ENCODE results near the gene RUVBL2.
A peak's percentile ranks its signal among the peaks of the same experiment; 100 is the strongest.

The RUVBL2 gene

GRCh38 chr19:48989701-48990291 is 3.9 kb upstream of the RUVBL2 start:
- no peak for ATAC-seq

- no peak for ATAC-seq
Observed at GRCh38 chr19:48990400-48990799, 3.3 kb upstream of the RUVBL2 start.

DNA sequence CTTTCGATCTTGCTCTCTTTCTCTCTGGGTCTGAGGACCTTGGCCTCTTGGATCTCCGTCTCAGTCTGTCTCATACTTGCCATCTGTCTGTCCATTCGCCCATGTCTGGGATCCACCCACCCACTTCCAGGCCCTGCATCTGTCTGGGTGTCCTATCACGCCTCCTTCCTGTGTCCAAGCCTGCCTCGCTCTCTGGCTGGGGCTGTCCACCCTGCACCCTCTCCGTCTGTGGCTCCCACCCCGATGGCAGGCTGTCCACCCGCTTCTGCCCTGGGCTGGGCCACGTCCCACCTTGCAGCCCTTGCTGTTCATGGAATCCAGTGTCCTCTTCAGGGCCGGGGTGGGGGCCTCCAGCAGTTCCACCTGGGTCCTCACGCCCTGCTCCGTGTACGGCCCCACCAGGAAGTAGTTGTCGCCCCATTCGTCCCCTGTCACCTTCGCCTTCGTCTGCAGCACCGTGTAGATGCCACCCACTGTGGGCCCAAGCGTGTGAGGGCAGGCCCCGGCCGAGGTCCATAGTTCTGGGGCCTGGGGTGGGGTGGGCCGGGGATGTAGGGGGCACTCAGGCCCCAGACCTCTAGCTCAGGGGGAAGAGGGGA is 2.6 kb upstream of the RUVBL2 start:
- ATAC-seq, result no peak

GRCh38 chr19:48991873-48992580 is 1.7 kb upstream of the RUVBL2 start:
- ATAC-seq, result no peak

DNA sequence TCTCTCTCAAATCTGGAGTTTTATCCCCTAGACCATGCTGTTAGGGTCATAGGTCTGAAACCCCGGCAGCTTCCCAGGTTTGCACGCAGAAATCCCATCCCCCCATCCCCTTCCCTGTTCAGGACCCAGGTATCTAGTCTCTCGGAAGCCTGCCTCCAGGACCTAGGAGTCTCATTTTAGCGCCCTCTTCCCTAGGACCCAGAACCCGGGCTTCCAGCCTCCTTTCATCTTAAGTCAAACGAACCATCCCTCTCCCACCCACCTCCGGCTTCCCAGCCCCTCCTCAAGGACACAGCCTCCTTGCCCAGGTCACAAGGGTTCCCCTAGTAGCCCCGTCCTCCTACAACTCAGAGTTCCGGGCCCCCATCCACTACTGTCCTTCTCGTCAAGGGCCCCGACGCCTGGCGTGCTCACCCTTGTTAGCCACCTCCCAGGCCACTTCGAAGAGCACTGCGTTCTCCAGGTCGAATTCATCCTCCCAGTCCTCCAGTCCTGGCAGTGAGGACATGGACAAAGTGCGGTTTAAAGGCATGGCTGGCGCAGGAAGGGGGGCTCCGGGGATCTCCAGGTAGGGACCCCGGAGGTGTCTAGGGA is 1.0 kb upstream of the RUVBL2 start:
- no peak for ATAC-seq

DNA sequence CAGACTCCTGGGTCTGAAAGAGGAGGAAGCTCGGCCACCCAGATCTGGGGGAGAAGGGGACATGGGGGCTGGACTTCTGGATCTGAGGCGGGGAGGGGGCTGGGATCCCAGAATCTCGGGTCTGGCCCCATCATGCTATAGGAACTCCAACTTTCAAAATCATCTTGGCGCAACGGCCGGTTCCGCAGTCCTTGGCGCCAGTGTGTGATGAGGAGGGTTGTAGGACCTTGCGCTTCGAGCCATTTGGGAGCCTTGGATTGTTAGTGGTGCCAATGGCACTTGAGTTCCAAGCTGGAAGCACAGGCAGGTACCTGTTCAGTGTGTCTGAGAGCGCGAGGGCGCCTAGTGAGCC is 324 bp downstream of the RUVBL2 start:
- no peak for ATAC-seq

DNA sequence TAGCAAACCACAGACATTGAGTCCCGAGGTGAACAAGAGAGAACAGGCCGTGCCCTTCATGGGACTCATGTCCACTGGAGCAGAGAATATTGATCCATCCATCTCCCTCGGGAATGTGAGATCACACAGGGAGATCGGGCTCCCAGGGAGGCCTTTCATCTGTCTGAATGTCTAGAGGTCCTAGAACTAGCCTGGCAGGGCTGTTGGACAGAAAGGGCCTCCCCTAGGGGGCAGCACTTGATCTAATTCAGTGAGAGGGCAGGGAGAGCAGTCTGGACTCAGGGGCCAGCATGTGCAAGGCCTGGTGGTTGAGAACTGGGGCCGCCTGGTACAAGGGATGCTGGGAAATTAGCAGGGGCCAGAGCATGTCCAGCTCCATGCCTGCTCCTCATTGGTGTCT is 4.3 kb downstream of the RUVBL2 start:
- ATAC-seq, result no peak

DNA sequence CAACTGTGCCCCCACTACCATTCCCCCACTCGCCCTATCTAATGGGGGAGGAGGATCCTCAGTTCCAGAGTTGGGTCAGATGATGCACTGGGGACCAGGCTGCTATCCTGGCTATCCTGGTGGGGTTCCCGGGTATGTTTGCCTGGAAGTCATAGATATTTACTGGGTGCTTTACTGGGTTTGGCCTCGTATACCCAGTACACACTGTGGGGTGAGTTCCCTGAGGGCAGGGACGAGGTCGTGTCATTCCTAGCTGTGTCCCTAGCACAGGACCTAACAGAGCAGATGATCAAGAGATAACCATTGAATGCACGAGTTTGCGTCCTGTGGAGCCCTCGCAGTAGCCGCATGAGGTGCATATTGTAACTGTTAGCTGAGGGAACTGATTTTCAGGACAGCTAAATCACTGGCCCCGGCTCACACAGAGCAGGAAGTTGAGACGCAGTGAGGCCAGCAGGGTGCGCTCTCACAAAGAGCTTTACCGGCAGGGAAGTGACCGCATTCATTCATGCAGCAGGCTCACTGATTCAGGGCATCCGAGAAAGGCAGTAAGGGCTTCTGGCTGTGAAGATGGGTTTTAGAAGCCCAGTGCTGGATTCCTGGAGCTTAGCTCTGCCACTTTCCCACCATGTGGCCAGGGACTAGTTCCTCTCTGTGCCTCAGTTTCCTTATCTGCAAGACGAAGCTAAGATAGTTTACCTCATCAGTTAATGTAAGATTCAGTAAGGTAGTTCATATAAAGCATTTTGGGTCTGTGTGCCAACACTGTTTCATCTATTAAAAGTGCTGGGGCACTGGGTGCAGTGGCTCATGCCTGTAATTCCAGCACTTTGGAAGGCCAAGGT is 6.0 kb downstream of the RUVBL2 start:
- ATAC-seq, result peak; percentile 77 to 86

- no peak for ATAC-seq
Observed at GRCh38 chr19:49004133-49004532, 10.4 kb downstream of the RUVBL2 start.

DNA sequence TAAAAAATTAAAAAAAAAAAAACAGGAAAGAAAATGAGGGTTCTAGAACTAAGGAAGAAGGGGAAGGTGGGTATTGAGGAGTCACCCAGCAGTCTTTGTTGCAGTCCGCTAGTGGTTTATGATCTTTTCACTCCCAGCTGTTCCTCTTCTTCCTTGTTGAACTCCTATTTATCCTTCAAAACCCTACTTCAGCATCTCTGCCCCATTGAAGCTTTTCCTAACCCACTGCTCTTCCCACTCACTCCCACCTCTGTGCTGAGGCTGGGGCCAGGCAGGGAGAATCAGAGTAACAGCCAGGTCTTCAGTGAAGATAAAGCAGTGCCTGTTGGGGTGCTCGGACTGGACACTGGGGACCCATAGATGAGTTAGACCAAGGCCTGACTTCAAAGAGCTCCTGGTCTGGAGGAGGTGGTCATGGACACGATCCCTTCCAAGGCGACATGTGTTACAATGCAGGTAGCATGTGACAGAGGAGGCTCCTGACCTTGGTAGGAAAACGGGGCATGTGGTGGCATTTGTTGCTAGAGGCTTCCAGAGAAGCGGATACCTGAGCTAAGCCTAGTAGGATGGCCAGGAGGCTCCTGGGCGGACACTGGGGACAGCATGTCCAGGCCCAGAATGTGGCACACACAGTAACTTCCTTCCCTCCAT is 11.4 kb downstream of the RUVBL2 start:
- ATAC-seq, result no peak

GRCh38 chr19:49006905-49007304 is 13.2 kb downstream of the RUVBL2 start:
- ATAC-seq, result no peak

DNA sequence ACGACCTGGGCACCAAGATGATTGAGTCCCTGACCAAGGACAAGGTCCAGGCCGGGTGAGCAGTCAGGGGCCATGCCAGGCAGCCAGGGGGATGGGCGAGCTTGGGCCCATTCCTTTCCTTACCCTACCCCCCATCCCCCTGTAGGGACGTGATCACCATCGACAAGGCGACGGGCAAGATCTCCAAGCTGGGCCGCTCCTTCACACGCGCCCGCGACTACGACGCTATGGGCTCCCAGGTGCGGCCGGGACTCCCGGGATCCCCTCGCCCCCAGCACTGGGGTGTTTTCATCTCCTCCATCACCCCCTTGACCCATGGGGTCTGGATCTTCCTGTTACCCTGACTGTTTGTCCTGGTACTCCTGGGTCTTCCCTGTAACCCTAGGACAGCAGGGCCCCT is 16.1 kb downstream of the RUVBL2 start:
- no peak for ATAC-seq

DNA sequence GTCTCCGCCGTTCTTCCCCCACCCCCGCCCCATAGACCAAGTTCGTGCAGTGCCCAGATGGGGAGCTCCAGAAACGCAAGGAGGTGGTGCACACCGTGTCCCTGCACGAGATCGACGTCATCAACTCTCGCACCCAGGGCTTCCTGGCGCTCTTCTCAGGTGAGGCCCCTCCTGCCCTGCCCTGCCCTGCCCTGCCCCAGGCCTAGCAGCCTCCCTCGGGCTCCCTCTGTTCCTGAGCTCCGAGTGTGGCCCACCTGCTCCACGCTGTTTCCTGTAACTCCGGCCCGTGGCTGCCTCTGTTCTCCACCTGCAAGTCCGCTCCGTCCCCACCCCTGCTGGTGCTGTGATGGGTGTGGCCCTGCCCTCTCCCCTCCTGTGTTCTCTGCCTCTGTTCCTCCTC is 16.8 kb downstream of the RUVBL2 start:
- no peak for ATAC-seq

- no peak for ATAC-seq
Observed at GRCh38 chr19:49011194-49011593, 17.5 kb downstream of the RUVBL2 start.

- ATAC-seq, result no peak
Observed at GRCh38 chr19:49014123-49014869, 20.6 kb downstream of the RUVBL2 start.

GRCh38 chr19:49014870-49015255 is 21.2 kb downstream of the RUVBL2 start:
- no peak for ATAC-seq

DNA sequence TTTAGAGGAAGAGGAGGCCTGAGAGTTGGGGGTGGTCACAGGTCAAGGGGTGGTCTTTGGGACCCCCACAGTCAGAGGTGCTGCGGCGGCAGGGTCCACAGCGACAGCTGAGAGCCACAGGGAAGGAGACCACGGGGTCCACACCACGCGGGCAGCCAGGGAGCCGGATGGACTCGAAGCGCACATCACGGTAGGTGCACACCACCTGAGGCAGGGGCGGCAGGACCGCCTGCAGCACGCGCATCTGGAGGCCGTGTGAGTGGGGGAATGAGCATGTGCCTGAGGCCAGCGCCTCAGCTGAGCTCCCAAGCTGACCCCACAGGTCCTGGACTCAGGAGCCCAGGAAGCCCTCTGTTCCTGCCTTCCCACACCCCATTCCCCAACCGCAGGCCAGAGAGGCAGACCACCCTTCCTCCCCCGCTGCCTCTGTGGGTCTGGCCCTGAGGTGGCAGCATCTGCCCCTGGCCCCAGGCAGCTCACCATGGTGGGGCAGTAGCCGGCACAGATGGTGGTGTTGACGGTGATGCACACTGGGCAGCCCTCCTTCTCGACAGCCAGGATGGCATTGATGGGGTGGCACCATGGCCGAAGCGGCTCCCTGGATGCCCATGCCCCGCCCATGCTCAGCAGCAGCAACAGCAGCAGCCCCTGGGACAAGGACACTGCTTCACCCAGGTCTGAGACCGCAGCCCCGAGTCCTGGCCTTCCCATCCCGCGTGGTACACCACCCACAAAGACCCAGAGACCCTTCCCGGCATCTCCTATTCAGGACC is 22.6 kb downstream of the RUVBL2 start:
- ATAC-seq, result no peak

- no peak for ATAC-seq
Observed at GRCh38 chr19:49017041-49017665, 23.5 kb downstream of the RUVBL2 start, which contains the start of gene LHB. Gene LHB, minus strand, starts transcription at chr19:49017091. Its CDS starts 10 bp downstream, at chr19:49017081.

DNA sequence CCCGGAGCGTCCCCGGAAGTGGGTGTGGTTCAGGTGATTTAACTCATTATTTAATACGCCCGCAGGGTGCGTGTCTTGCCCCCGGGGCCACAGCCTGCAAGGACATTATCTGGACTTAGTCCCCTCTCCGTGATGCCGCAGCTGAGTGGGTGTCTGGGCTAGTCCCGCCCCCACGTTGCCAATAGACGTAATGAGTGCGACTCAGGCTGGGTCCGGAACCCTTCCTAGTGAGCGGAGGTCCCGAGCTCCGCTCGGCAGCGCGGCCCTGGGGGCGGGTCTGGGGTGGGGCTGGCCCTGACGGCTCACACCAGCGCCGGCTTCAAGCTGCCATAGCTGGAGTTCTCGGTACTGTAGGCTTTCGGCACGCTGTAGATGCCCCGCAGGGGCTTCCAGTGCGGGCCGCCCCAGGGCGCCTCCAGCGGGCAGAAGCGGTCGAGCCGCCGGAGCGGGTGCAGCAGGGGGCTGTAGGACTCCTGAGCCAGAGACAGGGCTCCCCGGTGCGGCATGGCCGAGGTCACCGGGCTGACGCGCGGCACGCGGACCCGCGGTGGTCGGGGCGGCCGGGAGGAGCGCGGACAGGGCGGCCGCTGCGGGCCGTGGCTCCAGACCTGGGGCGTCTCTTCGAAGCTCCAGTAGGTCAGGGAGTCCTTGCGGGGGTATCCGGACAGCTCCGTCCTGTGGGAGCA is 24.1 kb downstream of the RUVBL2 start:
- ATAC-seq, result peak; percentile 80 to 82
